ENCODE data around the gene CORO2B. TPM values are rescaled to one million over a fixed set of nuclear protein-coding genes. Genes with fewer than 3 reads are reported as not detected.

Gene CORO2B
- polyA plus RNA-seq, 1 donor from 2014 or later = 15.1 TPM

DNA sequence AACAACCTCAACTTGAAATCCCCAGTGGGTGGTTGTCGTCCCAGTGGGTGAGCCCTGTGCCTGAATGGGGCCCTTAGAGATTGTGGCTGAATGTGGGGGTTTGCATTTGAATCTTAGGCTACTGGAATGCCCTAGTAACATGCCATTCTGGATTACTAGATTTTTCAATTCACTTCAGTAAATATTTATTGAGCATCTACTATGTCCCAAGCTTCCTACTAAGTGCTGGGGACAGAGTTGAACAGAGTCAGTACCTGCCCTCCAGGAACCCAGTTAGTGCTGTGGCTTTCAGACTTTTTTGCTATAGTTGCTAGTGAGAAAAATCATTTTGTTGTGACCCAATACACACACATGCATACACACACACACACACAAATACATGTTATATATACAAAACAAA lies 39.0 kb downstream of the CORO2B start:
- Histone ChIP-seq H3K4me3 (ENCODE audit: low read length) (no peak overlapping the region), H3K36me3 (ENCODE audit: insufficient read depth, low read length) (no peaks in the 10 kb centered on the region), H3F3A (ENCODE audit: insufficient read depth, low read length, poor library complexity, severe bottlenecking) (no peaks in the 10 kb centered on the region), H4K20me1 (ENCODE audit: insufficient read depth) (no peaks in the 10 kb centered on the region), H3K4me2 (ENCODE audit: low read length) (no peak overlapping the region), H3K9me3 (ENCODE audit: low read length) (no peaks in the 10 kb centered on the region), H2AFZ (ENCODE audit: low read depth, low read length) (no peak overlapping the region), H3K9me2 (ENCODE audit: insufficient read depth, low read length) (no peaks in the 10 kb centered on the region), H3K79me2 (replicated peaks; ENCODE audit: insufficient read depth, low read length) (peaks cover 15% of the 10 kb centered on the region), H3K9ac (ENCODE audit: low read length) (no peak overlapping the region), H3K27me3 (ENCODE audit: insufficient read depth, low read depth, low read length) (no peaks in the 10 kb centered on the region), H3K27ac (ENCODE audit: low read length) (no peak overlapping the region)
- no peak for TF ChIP-seq TAF1 (IDR thresholded peaks at IDR 0.05; ENCODE audit: low read depth)
- TF ChIP-seq, protein P1, sequence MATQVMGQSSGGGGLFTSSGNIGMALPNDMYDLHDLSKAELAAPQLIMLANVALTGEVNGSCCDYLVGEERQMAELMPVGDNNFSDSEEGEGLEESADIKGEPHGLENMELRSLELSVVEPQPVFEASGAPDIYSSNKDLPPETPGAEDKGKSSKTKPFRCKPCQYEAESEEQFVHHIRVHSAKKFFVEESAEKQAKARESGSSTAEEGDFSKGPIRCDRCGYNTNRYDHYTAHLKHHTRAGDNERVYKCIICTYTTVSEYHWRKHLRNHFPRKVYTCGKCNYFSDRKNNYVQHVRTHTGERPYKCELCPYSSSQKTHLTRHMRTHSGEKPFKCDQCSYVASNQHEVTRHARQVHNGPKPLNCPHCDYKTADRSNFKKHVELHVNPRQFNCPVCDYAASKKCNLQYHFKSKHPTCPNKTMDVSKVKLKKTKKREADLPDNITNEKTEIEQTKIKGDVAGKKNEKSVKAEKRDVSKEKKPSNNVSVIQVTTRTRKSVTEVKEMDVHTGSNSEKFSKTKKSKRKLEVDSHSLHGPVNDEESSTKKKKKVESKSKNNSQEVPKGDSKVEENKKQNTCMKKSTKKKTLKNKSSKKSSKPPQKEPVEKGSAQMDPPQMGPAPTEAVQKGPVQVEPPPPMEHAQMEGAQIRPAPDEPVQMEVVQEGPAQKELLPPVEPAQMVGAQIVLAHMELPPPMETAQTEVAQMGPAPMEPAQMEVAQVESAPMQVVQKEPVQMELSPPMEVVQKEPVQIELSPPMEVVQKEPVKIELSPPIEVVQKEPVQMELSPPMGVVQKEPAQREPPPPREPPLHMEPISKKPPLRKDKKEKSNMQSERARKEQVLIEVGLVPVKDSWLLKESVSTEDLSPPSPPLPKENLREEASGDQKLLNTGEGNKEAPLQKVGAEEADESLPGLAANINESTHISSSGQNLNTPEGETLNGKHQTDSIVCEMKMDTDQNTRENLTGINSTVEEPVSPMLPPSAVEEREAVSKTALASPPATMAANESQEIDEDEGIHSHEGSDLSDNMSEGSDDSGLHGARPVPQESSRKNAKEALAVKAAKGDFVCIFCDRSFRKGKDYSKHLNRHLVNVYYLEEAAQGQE (IDR thresholded peaks at IDR 0.05; ENCODE audit: borderline replicate concordance) = no peak
- no peak for TF ChIP-seq EZH2 (IDR thresholded peaks at IDR 0.05; ENCODE audit: borderline replicate concordance, insufficient read depth, low read length, poor library complexity, severe bottlenecking)
- TF ChIP-seq, protein P2, sequence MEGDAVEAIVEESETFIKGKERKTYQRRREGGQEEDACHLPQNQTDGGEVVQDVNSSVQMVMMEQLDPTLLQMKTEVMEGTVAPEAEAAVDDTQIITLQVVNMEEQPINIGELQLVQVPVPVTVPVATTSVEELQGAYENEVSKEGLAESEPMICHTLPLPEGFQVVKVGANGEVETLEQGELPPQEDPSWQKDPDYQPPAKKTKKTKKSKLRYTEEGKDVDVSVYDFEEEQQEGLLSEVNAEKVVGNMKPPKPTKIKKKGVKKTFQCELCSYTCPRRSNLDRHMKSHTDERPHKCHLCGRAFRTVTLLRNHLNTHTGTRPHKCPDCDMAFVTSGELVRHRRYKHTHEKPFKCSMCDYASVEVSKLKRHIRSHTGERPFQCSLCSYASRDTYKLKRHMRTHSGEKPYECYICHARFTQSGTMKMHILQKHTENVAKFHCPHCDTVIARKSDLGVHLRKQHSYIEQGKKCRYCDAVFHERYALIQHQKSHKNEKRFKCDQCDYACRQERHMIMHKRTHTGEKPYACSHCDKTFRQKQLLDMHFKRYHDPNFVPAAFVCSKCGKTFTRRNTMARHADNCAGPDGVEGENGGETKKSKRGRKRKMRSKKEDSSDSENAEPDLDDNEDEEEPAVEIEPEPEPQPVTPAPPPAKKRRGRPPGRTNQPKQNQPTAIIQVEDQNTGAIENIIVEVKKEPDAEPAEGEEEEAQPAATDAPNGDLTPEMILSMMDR (IDR thresholded peaks at IDR 0.05; ENCODE audit: poor library complexity, severe bottlenecking) = no peak
- no peak for TF ChIP-seq EP300 (conservative IDR thresholded peaks at IDR 0.05; ENCODE audit: poor library complexity, severe bottlenecking)
- no peak for TF ChIP-seq SMC3 (conservative IDR thresholded peaks at IDR 0.05; ENCODE audit: poor library complexity)
- TF ChIP-seq RAD21 (conservative IDR thresholded peaks at IDR 0.05) = no peak
- no peak for TF ChIP-seq POLR2AphosphoS5 (IDR thresholded peaks at IDR 0.05)
- TF ChIP-seq MXI1 (conservative IDR thresholded peaks at IDR 0.05; ENCODE audit: poor library complexity, severe bottlenecking) = no peak

DNA sequence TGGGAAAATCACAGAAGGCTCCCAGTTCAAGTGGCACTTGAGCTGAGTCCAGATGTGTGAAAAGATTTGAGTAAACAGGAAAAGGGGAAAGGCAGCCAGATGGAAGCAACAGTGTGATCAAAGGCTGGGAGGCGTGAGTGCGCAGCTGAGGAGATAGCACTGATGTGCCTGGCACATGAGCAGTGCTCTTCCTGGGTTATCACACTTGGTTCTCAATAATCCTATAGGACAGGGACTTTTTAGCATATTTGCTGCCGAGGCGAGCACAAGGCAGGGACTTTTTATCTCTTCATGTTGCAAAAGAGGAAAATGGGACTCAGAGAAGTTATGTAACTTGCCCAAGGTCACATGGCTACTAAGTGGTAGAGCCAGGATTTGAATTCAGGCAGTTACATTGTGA lies 39.6 kb downstream of the CORO2B start:
- H3K4me3 ChIP-seq (ENCODE audit: low read length) = no peak overlapping the region
- no peaks in the 10 kb centered on the region for H3K36me3 ChIP-seq (ENCODE audit: insufficient read depth, low read length)
- H4K20me1 ChIP-seq (ENCODE audit: insufficient read depth) = no peaks in the 10 kb centered on the region
- TF ChIP-seq POLR2AphosphoS5 (IDR thresholded peaks at IDR 0.05) (no peak), TAF1 (IDR thresholded peaks at IDR 0.05; ENCODE audit: low read depth) (no peak), SMC3 (conservative IDR thresholded peaks at IDR 0.05; ENCODE audit: poor library complexity) (no peak), RAD21 (conservative IDR thresholded peaks at IDR 0.05) (no peak), EZH2 (IDR thresholded peaks at IDR 0.05; ENCODE audit: borderline replicate concordance, insufficient read depth, low read length, poor library complexity, severe bottlenecking) (no peak), EP300 (conservative IDR thresholded peaks at IDR 0.05; ENCODE audit: poor library complexity, severe bottlenecking) (no peak), MXI1 (conservative IDR thresholded peaks at IDR 0.05; ENCODE audit: poor library complexity, severe bottlenecking) (no peak)
- TF ChIP-seq, protein P2 (IDR thresholded peaks at IDR 0.05; ENCODE audit: poor library complexity, severe bottlenecking) = no peak
- TF ChIP-seq, protein P1 (IDR thresholded peaks at IDR 0.05; ENCODE audit: borderline replicate concordance) = no peak
- H3K9ac ChIP-seq (ENCODE audit: low read length) = no peak overlapping the region
- H2AFZ ChIP-seq (ENCODE audit: low read depth, low read length) = no peak overlapping the region
- no peaks in the 10 kb centered on the region for H3K27me3 ChIP-seq (ENCODE audit: insufficient read depth, low read depth, low read length)
- H3K27ac ChIP-seq (ENCODE audit: low read length) = no peak overlapping the region
- H3K9me2 ChIP-seq (ENCODE audit: insufficient read depth, low read length) = no peaks in the 10 kb centered on the region
- H3K79me2 ChIP-seq (replicated peaks; ENCODE audit: insufficient read depth, low read length) = peaks cover 11% of the 10 kb centered on the region
- H3K9me3 ChIP-seq (ENCODE audit: low read length) = no peaks in the 10 kb centered on the region
- no peak overlapping the region for H3K4me2 ChIP-seq (ENCODE audit: low read length)
- H3F3A ChIP-seq (ENCODE audit: insufficient read depth, low read length, poor library complexity, severe bottlenecking) = no peaks in the 10 kb centered on the region

Measured in neural cell (in vitro differentiated cells).